Karpas-422 (cell line): ENCODE results near the gene NUP210. TPM values are rescaled to one million over a fixed set of nuclear protein-coding genes. Genes with fewer than 3 reads are reported as not detected.

Experiments
- DNase-seq: peaks from one replicate; pipeline ENCODE4 v3.0.0-alpha.2; 2015
- H2AFZ ChIP-seq: fragments of 200-600 bp; sonication (generic); 2 replicates; pipeline ENCODE4 v1.6.1; 2014; ENCODE audit warnings: antibody characterized with exemption, low read length, mixed read lengths
- H3K27ac ChIP-seq: fragments of 200-600 bp; sonication (generic); 2 replicates; pipeline ENCODE4 v1.5.1; 2014; ENCODE audit warnings: mild to moderate bottlenecking, low read length, moderate library complexity
- H3K27me3 ChIP-seq: fragments of 200-600 bp; sonication (generic); 2 replicates; pipeline ENCODE4 v1.6.1; 2014; ENCODE audit warnings: low read length, mixed read lengths
- H3K36me3 ChIP-seq: fragments of 200-600 bp; sonication (generic); 2 replicates; pipeline ENCODE4 v1.6.1; 2014; ENCODE audit warnings: low read length, mixed read lengths; ENCODE audit not compliant: insufficient read depth
- H3K4me1 ChIP-seq: fragments of 200-600 bp; sonication (generic); 2 replicates; pipeline ENCODE4 v1.6.1; 2014; ENCODE audit warnings: mild to moderate bottlenecking, low read length, mixed read lengths
- H3K4me2 ChIP-seq: fragments of 200-600 bp; sonication (generic); 2 replicates; pipeline ENCODE4 v1.6.1; 2014; ENCODE audit warnings: low read length, low read depth, mild to moderate bottlenecking; ENCODE audit not compliant: poor library complexity, severe bottlenecking
- H3K4me3 ChIP-seq: fragments of 200-600 bp; sonication (generic); 2 replicates; pipeline ENCODE4 v1.5.1; 2014; ENCODE audit warnings: mild to moderate bottlenecking, antibody characterized with exemption, low read length, mixed read lengths
- H3K79me2 ChIP-seq: fragments of 200-600 bp; sonication (generic); 2 replicates; pipeline ENCODE4 v1.6.1; 2014; ENCODE audit warnings: mild to moderate bottlenecking, low read length, mixed read lengths
- H3K9ac ChIP-seq: fragments of 200-600 bp; sonication (generic); 2 replicates; pipeline ENCODE4 v1.6.0; 2014; ENCODE audit warnings: low read length
- H3K9me2 ChIP-seq: fragments of 200-600 bp; sonication (generic), shearing (Covaris generic); replicated peaks from 2 replicates; pipeline ENCODE4 v1.6.0; 2014; ENCODE audit warnings: mild to moderate bottlenecking, low read length, moderate library complexity; ENCODE audit not compliant: insufficient read depth
- H3K9me3 ChIP-seq: fragments of 300-700, 200-600 bp; sonication (generic); 2 replicates; pipeline ENCODE4 v1.6.1; 2014; ENCODE audit warnings: low read length, mixed read lengths
- H4K20me1 ChIP-seq: fragments of 200-600 bp; sonication (generic); 2 replicates; pipeline ENCODE4 v1.6.1; 2014; ENCODE audit warnings: mild to moderate bottlenecking, antibody characterized with exemption, low read length, low read depth; ENCODE audit not compliant: insufficient read depth
- total RNA-seq: library from RNA; depleted of rRNA; stranded (reverse); fragments of >200 nt; shearing (Covaris generic); gene quantifications from 2 replicates; pipeline ENCODE4 v1.2.3, GENCODE V29; 2014; ENCODE audit warnings: low replicate concordance

Gene NUP210
- total RNA-seq, 1 experiment from 2014 or later = 87.7 TPM

- Histone ChIP-seq H3K4me2 (no peak overlapping the region), H3K4me3 (no peak overlapping the region), H3K4me1 (no peaks in the 10 kb centered on the region), H3K27ac (no peak overlapping the region), H3K79me2 (no peaks in the 10 kb centered on the region), H3K9me3 (no peaks in the 10 kb centered on the region), H4K20me1 (0 out of 2 replicates have a peak, but pooled peaks cover 3% of the 10 kb centered on the region), H3K36me3 (peaks cover 56% of the 10 kb centered on the region), H3K27me3 (no peaks in the 10 kb centered on the region), H3K9ac (no peak overlapping the region), H2AFZ (no peak overlapping the region), H3K9me2 (no peaks in the 10 kb centered on the region)
- DNase-seq = no peak
Measured at GRCh38 chr3:13370609-13371008, 49.5 kb downstream of the NUP210 start.

GRCh38 chr3:13370055-13370454, 50.1 kb downstream of the NUP210 start:
- Histone ChIP-seq H3K27me3 (no peaks in the 10 kb centered on the region), H3K36me3 (peaks cover 55% of the 10 kb centered on the region), H3K9me2 (no peaks in the 10 kb centered on the region), H3K4me2 (no peak overlapping the region), H3K9me3 (no peaks in the 10 kb centered on the region), H3K9ac (no peak overlapping the region), H3K27ac (no peak overlapping the region), H4K20me1 (0 out of 2 replicates have a peak, but pooled peaks cover 3% of the 10 kb centered on the region), H3K4me3 (no peak overlapping the region), H3K79me2 (no peaks in the 10 kb centered on the region), H3K4me1 (no peaks in the 10 kb centered on the region), H2AFZ (no peak overlapping the region)
- DNase-seq = no peak

- H3K27ac ChIP-seq = no peak overlapping the region
- no peak overlapping the region for H3K4me3 ChIP-seq
- H2AFZ ChIP-seq = no peak overlapping the region
- H3K9me2 ChIP-seq = no peaks in the 10 kb centered on the region
- no peaks in the 10 kb centered on the region for H3K27me3 ChIP-seq
- no peaks in the 10 kb centered on the region for H4K20me1 ChIP-seq
- no peaks in the 10 kb centered on the region for H3K4me1 ChIP-seq
- H3K4me2 ChIP-seq = no peak overlapping the region
- no peak for DNase-seq
- H3K79me2 ChIP-seq = no peaks in the 10 kb centered on the region
- H3K36me3 ChIP-seq = peaks cover 54% of the 10 kb centered on the region
- H3K9ac ChIP-seq = no peak overlapping the region
- no peaks in the 10 kb centered on the region for H3K9me3 ChIP-seq
Measured at GRCh38 chr3:13368834-13369233, 51.3 kb downstream of the NUP210 start.

- Histone ChIP-seq H4K20me1 (no peaks in the 10 kb centered on the region), H3K9me3 (no peaks in the 10 kb centered on the region), H3K4me3 (no peak overlapping the region), H3K36me3 (peaks cover 54% of the 10 kb centered on the region), H3K4me2 (no peak overlapping the region), H3K4me1 (no peaks in the 10 kb centered on the region), H3K27ac (no peak overlapping the region), H3K9ac (no peak overlapping the region), H3K27me3 (no peaks in the 10 kb centered on the region), H3K79me2 (no peaks in the 10 kb centered on the region), H2AFZ (no peak overlapping the region), H3K9me2 (no peaks in the 10 kb centered on the region)
- DNase-seq = no peak
Measured at GRCh38 chr3:13367728-13368127, 52.4 kb downstream of the NUP210 start.

GRCh38 chr3:13365390-13366379, 54.4 kb downstream of the NUP210 start:
- Histone ChIP-seq H3K9me2 (no peaks in the 10 kb centered on the region), H3K9ac (no peak overlapping the region), H3K4me3 (no peak overlapping the region), H3K27me3 (no peaks in the 10 kb centered on the region), H3K4me1 (no peaks in the 10 kb centered on the region), H3K36me3 (peaks cover 58% of the 10 kb centered on the region), H4K20me1 (no peaks in the 10 kb centered on the region), H2AFZ (no peak overlapping the region), H3K9me3 (no peaks in the 10 kb centered on the region), H3K79me2 (no peaks in the 10 kb centered on the region), H3K27ac (no peak overlapping the region), H3K4me2 (no peak overlapping the region)
- no peak for DNase-seq

- no peak for DNase-seq
- Histone ChIP-seq H3K9me2 (no peaks in the 10 kb centered on the region), H3K9ac (no peak overlapping the region), H3K27ac (no peak overlapping the region), H4K20me1 (peaks cover 3% of the 10 kb centered on the region; the same call in 1 of the 2 replicates), H3K9me3 (no peaks in the 10 kb centered on the region), H3K79me2 (no peaks in the 10 kb centered on the region), H2AFZ (no peak overlapping the region), H3K4me3 (no peak overlapping the region), H3K4me2 (no peak overlapping the region), H3K36me3 (peaks cover 62% of the 10 kb centered on the region), H3K27me3 (no peaks in the 10 kb centered on the region), H3K4me1 (no peaks in the 10 kb centered on the region)
Measured at GRCh38 chr3:13364602-13365271, 55.4 kb downstream of the NUP210 start.

DNA sequence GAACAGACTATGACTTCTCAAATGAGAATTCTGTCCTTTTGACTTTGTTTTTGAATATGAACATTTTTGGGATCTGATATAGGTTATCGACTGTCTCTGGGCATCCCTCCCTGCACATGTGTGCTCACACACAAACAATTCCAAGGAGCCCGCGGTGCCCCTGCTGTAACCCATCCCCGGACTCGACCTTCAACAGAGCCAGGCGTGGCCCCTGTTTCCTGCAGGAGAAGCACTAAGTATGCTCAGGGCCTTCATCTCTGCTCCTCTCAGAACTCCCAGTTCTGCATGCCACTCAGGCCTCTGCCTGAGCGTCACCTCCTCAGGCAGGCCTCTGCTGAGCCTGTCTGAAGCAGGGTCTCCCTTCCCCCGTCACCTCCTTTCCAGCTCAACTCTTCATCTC, 57.6 kb downstream of the NUP210 start:
- Histone ChIP-seq H3K4me3 (no peak overlapping the region), H3K79me2 (no peaks in the 10 kb centered on the region), H3K4me1 (no peaks in the 10 kb centered on the region), H3K36me3 (peaks cover 58% of the 10 kb centered on the region), H3K27me3 (no peaks in the 10 kb centered on the region), H3K4me2 (no peak overlapping the region), H3K9ac (no peak overlapping the region), H2AFZ (no peak overlapping the region), H4K20me1 (peaks cover 3% of the 10 kb centered on the region; the same call in 1 of the 2 replicates), H3K9me3 (no peaks in the 10 kb centered on the region), H3K9me2 (no peaks in the 10 kb centered on the region), H3K27ac (no peak overlapping the region)
- no peak for DNase-seq

DNA sequence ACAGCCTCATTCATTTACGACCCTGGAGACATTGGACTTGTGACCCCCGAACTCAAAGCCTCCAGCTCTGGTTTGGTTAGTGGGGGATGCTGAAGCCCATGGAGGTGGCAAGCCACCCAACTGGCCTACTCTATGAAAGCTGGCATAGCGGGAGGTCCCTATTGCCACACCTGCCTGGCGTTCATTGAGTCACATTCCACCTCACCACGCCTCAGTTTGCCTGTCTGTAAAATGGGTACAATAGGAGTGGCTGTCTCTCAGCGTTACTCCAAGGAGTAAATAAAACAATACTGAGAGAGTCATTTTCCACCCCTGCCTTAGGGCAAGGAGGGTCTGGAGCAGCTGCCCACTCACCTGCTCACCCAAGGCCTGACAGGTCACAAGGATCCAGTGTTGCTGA, 60.2 kb downstream of the NUP210 start:
- Histone ChIP-seq H3K4me2 (no peak overlapping the region), H3K79me2 (no peaks in the 10 kb centered on the region; the same call in 1 of the 2 replicates), H3K27me3 (no peaks in the 10 kb centered on the region), H4K20me1 (peaks cover 3% of the 10 kb centered on the region; the same call in 1 of the 2 replicates), H3K9ac (no peak overlapping the region), H2AFZ (no peak overlapping the region), H3K4me1 (peaks cover 11% of the 10 kb centered on the region), H3K4me3 (no peak overlapping the region), H3K9me2 (no peaks in the 10 kb centered on the region), H3K27ac (no peak overlapping the region), H3K9me3 (no peaks in the 10 kb centered on the region), H3K36me3 (peaks cover 58% of the 10 kb centered on the region)
- DNase-seq = no peak
